Neutrophil (primary cell): ENCODE results near the gene ALOXE3.
A peak's percentile ranks its signal among the peaks of the same experiment; 100 is the strongest.

ENCODE experiments used
- H3K27ac ChIP-seq: fragments of 200-600 bp; sonication (generic); 2 replicates; pipeline ENCODE4 v1.5.1; 2016; ENCODE audit warnings: mild to moderate bottlenecking, moderate library complexity
- H3K27me3 ChIP-seq: fragments of 200-600 bp; sonication (generic); 2 replicates; pipeline ENCODE4 v1.6.0; 2016; ENCODE audit warnings: mild to moderate bottlenecking
- H3K36me3 ChIP-seq: fragments of 200-600 bp; sonication (generic); 2 replicates; pipeline ENCODE4 v1.5.1; 2017
- H3K4me1 ChIP-seq, 2 experiments: fragments of 200-600 bp in 1 of 2; sonication (generic) in 1 of 2; 1 replicate in 1 of 2; 2 replicates in 1 of 2; pipeline versions ENCODE4 v1.5.1 to v1.6.1; 2013 to 2016; ENCODE audit warnings: low read depth in 1 of 2, low read length in 1 of 2, mild to moderate bottlenecking in 1 of 2, moderate library complexity in 1 of 2; ENCODE audit not compliant: control insufficient read depth in 1 of 2, insufficient read depth in 1 of 2
- H3K4me3 ChIP-seq, 2 experiments: fragments of 200-600 bp in 1 of 2; sonication (generic) in 1 of 2; 1 replicate in 1 of 2; 2 replicates in 1 of 2; pipeline ENCODE4 v1.5.1; 2013 to 2016; ENCODE audit warnings: low read depth in 1 of 2, low read length in 1 of 2, mild to moderate bottlenecking in 1 of 2, moderate library complexity in 1 of 2
- H3K9me3 ChIP-seq: fragments of 200-600 bp; sonication (generic); 2 replicates; pipeline ENCODE4 v1.5.1; 2016
- CTCF ChIP-seq: fragments of 200-600 bp; sonication (generic); IDR thresholded peaks from 2 replicates; pipeline ENCODE4 v1.5.1; 2016; ENCODE audit warnings: antibody characterized with exemption

Gene ALOXE3

DNA sequence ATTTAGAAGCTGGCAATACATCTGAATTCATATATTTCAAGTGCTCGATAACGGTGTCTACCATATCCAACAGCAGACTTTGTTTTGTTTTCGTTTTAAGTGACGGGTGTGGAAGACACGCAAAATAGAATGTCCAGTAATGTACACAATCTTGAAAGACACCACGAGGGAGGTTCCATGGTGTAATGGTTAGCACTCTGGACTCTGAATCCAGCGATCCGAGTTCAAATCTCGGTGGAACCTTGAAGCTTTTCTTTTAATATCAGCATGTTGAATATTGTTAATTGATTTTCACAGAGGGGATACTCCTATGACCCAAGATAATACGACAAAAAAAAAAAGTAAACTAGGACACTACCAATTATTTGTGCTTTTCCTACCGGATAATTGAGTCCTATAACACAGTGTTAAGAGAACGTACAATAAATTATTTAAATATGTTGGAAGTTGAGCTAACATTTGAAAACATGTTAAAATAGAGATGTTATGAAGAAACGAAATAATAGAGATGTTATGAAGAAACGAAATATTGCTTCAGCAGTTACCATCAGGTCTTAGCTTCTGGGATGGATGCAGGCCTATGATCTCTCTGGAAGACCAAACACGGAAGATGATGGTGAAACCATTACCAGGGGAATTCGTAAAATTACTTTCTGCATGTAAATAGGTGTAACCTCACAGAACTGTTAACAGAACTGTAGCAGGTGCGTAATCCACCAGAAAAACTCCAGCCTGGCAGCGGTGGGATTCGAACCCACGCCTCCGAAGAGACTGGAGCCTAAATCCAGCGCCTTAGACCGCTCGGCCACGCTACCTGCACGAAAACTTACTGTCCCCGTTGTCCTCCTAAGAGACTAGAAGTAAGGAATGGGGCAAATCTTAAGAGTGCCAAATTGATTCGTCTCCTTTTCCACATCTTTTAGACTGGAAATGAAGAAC, 1.5 kb upstream of the ALOXE3 start:
- Histone ChIP-seq H3K4me1 (peaks cover 75 to 79% of the 10 kb centered on the region in 2 experiments), H3K9me3 (no peaks in the 10 kb centered on the region), H3K4me3 (peak overlapping the region in 1 of 2 experiments; percentile 60), H3K27ac (no peak overlapping the region), H3K36me3 (no peaks in the 10 kb centered on the region), H3K27me3 (peaks cover 100% of the 10 kb centered on the region)
- no peak for TF ChIP-seq CTCF

DNA sequence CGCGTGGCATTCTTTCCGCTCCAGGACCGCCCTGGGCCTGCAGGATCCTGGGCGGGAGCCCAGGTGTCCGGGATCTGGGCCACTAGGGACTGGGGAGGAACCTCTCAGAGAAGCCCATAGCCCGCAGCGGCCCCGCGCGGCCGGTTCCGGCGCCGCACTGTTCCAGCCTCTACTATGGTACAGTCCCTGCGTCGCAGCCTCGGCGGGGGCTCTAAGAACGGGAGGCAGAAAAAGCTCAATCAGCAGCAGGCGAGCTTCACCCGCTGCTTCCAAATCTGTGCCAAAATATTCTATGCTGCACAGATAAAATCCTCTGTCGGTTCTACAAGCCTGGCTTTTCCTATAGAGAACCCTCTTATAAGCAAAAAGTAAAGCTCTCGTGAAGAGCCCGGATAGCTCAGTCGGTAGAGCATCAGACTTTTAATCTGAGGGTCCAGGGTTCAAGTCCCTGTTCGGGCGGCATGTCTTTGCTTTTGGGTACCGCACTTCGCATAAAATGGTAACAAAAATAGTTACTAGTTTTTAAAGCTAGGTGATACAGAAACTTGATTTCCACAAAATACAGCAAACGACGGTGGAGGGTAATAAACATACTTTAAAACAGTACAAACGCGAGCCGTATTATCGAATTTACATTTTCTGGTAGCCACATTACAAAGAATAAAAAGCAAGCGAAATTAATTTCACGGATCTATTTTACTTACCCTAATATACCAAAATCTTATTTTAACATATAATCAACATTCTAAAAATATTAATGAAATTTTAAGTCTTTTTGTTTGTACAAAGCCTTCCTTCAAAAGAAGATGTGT, 661 bp upstream of the ALOXE3 start:
- Histone ChIP-seq H3K36me3 (no peaks in the 10 kb centered on the region), H3K27me3 (peaks cover 100% of the 10 kb centered on the region), H3K4me3 (peak overlapping the region; percentile 2 to 45), H3K27ac (no peak overlapping the region), H3K9me3 (no peaks in the 10 kb centered on the region), H3K4me1 (peaks cover 67 to 70% of the 10 kb centered on the region in 2 experiments)
- TF ChIP-seq CTCF: peak; percentile 69

DNA sequence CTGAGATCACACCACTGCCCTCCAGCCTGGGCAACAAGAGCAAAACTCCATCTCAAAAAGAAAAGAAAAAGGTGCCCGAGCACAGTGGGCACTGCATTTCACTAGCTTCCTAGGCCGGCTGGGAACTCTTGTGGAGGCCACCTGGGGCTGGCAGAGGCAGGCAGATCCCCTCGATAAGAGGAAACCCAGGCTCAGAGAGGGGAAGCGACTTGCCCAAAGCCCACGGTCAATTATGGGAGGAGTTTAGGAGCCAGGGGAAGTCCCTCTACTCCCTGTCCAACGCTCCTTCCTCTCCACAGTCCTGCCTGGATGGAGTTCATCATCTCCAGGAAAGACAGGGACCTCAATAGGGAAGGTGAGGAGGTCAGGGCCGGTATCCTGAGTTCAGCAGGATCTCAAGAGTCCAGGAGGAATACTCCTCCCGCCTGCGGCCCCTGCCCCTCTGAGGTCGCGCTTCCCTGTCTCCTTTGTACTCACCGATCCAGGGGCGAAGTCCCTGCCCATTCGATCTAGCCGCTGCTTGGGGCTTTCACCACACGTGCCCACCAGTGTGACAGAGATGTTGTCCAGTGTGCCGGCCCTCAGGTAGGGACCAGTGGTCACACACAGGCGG, 841 bp downstream of the ALOXE3 start:
- H3K27me3 ChIP-seq: peaks cover 100% of the 10 kb centered on the region

GRCh38 chr17:8116776-8117175, 1.5 kb downstream of the ALOXE3 start:
- Histone ChIP-seq H3K4me3 (no peak overlapping the region), H3K9me3 (no peaks in the 10 kb centered on the region), H3K4me1 (peaks cover 45 to 48% of the 10 kb centered on the region in 2 experiments), H3K36me3 (no peaks in the 10 kb centered on the region), H3K27ac (no peak overlapping the region), H3K27me3 (peaks cover 100% of the 10 kb centered on the region)
- no peak for TF ChIP-seq CTCF

More for the DNA sequence above, 841 bp downstream of the ALOXE3 start:
- H3K9me3 ChIP-seq: no peaks in the 10 kb centered on the region
- TF ChIP-seq CTCF: no peak
- H3K36me3 ChIP-seq: no peaks in the 10 kb centered on the region
- H3K4me1 ChIP-seq: peaks cover 52 to 55% of the 10 kb centered on the region in 2 experiments
- H3K27ac ChIP-seq: no peak overlapping the region
- H3K4me3 ChIP-seq: peak overlapping the region; percentile 2 to 45

DNA sequence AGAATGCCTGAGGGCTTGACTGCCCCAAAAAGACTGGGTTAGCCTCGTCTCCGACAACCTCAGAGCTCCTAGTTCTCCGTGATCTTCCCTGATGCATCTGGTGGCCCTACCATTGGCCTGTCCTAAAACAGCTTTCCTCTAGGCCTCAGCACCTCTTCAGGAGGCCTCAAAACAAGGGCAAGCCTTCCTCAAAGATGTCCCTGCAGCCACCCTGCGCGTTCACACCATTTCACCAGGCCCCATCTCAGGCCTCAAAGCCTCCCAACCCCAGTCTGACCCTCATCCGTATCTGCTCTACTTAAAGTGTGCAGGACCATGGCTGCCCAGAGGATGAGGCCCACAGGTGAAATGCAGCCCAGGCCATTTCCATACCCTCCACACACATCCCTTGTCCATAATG, 7.4 kb downstream of the ALOXE3 start:
- no peak overlapping the region for H3K27ac ChIP-seq
- no peak for TF ChIP-seq CTCF
- peaks cover 5 to 8% of the 10 kb centered on the region in 2 experiments for H3K4me1 ChIP-seq
- H3K4me3 ChIP-seq: no peak overlapping the region
- H3K36me3 ChIP-seq: no peaks in the 10 kb centered on the region
- H3K9me3 ChIP-seq: no peaks in the 10 kb centered on the region
- H3K27me3 ChIP-seq: peaks cover 93% of the 10 kb centered on the region
